Tibial artery (tissue), 4 donors: ENCODE data around the gene OLFML1.

Source experiments
- DNase-seq, 2 donors: peaks; one replicate each; pipeline ENCODE4 v3.0.0-alpha.2; 2019
- H3K27ac ChIP-seq, 2 donors: fragments of 200-600 bp; sonication (generic) in 1 of 2; 1 replicate in 1 of 2; 2 replicates in 1 of 2; pipeline ENCODE4 v1.5.1; 2018 to 2019; ENCODE audit warnings: mild to moderate bottlenecking in 1 of 2
- H3K27me3 ChIP-seq, 2 donors: fragments of 200-600 bp; sonication (generic) in 1 of 2; one replicate each; pipeline versions ENCODE4 v1.5.1 to v1.6.0; 2016 to 2019
- H3K36me3 ChIP-seq, 3 donors: fragments of 200-600 bp; sonication (generic) in 2 of 3; one replicate each; pipeline ENCODE4 v1.5.1; 2016 to 2019; ENCODE audit warnings: mild to moderate bottlenecking in 2 of 3
- H3K4me1 ChIP-seq, 4 donors: fragments of 200-600 bp; sonication (generic) in 2 of 4; 1 replicate in 3 of 4; 2 replicates in 1 of 4; pipeline ENCODE4 v1.5.1; 2016 to 2019
- H3K4me3 ChIP-seq, 2 donors: fragments of 200-600 bp; sonication (generic) in 1 of 2; 1 replicate in 1 of 2; 2 replicates in 1 of 2; pipeline ENCODE4 v1.5.1; 2018 to 2019; ENCODE audit warnings: mild to moderate bottlenecking in 2 of 2
- H3K9me3 ChIP-seq, 3 donors: fragments of 200-600 bp; sonication (generic) in 1 of 3; one replicate each; pipeline ENCODE4 v1.5.1; 2016 to 2019
- CTCF ChIP-seq, 2 experiments: fragments of 200-600 bp in 1 of 2; fragments of 450-650 bp in 1 of 2; IDR thresholded peaks; one replicate each; pipeline ENCODE4 v1.5.1; 2017 to 2019; ENCODE audit warnings: antibody characterized with exemption in 2 of 2, mild to moderate bottlenecking in 1 of 2, moderate library complexity in 1 of 2
- intact Hi-C: fragments of 100-400 bp; cut with DNase I; formaldehyde crosslinking; loops from one replicate; pipeline ENCODE4 v1.15.0; 2023; ENCODE audit warnings: low total_unique reads

OLFML1 gene

GRCh38 chr11:7548659-7549274 is 63.5 kb downstream of the OLFML1 start:
- Histone ChIP-seq H3K4me1 (no peaks in the 10 kb centered on the region), H3K36me3 (no peaks in the 10 kb centered on the region), H3K9me3 (no peaks in the 10 kb centered on the region), H3K27ac (no peak overlapping the region), H3K27me3 (no peaks in the 10 kb centered on the region), H3K4me3 (no peak overlapping the region)
- DNase-seq = no peak
- intact Hi-C loops = no loop called here
- TF ChIP-seq CTCF (IDR thresholded peaks at IDR 0.05) = no peak

- intact Hi-C loops = no loop called here
- Histone ChIP-seq H3K4me1 (no peaks in the 10 kb centered on the region), H3K4me3 (no peak overlapping the region), H3K27me3 (no peaks in the 10 kb centered on the region), H3K9me3 (no peaks in the 10 kb centered on the region), H3K27ac (no peak overlapping the region), H3K36me3 (no peaks in the 10 kb centered on the region)
- TF ChIP-seq CTCF (IDR thresholded peaks at IDR 0.05) = no peak
- DNase-seq = no peak
These were observed 64.4 kb downstream of the OLFML1 start for GRCh38 chr11:7549681-7550080.

- intact Hi-C loops = no loop called here
These were observed 66.3 kb downstream of the OLFML1 start for GRCh38 chr11:7551571-7551970.

GRCh38 chr11:7552666-7553065 is 67.4 kb downstream of the OLFML1 start:
- no peak for TF ChIP-seq CTCF (IDR thresholded peaks at IDR 0.05)
- intact Hi-C loops = no loop called here
- no peaks in the 10 kb centered on the region for H3K27me3 ChIP-seq
- no peaks in the 10 kb centered on the region for H3K36me3 ChIP-seq
- no peak overlapping the region for H3K27ac ChIP-seq
- H3K4me3 ChIP-seq = no peak overlapping the region
- H3K9me3 ChIP-seq = no peaks in the 10 kb centered on the region
- no peak for DNase-seq
- no peaks in the 10 kb centered on the region for H3K4me1 ChIP-seq

More at GRCh38 chr11:7551571-7551970, 66.3 kb downstream of the OLFML1 start:
- no peak for DNase-seq
- no peak overlapping the region for H3K27ac ChIP-seq
- no peaks in the 10 kb centered on the region for H3K27me3 ChIP-seq
- H3K4me1 ChIP-seq = no peaks in the 10 kb centered on the region
- TF ChIP-seq CTCF (IDR thresholded peaks at IDR 0.05) = no peak
- H3K9me3 ChIP-seq = no peaks in the 10 kb centered on the region
- H3K4me3 ChIP-seq = no peak overlapping the region
- no peaks in the 10 kb centered on the region for H3K36me3 ChIP-seq

GRCh38 chr11:7555052-7555699 is 69.9 kb downstream of the OLFML1 start:
- Histone ChIP-seq H3K4me3 (no peak overlapping the region), H3K4me1 (no peaks in the 10 kb centered on the region), H3K36me3 (no peaks in the 10 kb centered on the region), H3K9me3 (no peaks in the 10 kb centered on the region), H3K27ac (no peak overlapping the region), H3K27me3 (no peaks in the 10 kb centered on the region)
- intact Hi-C loops = no loop called here
- TF ChIP-seq CTCF (IDR thresholded peaks at IDR 0.05) = no peak
- no peak for DNase-seq
